ENCODE results near the gene DCAKD.
A peak's percentile ranks its signal among the peaks of the same experiment; 100 is the strongest.
"Not testable (repeated sequence)": the region's sequence is repeated elsewhere in the genome, so short reads cannot be mapped to it uniquely, and the experiment has no call there.

Gene DCAKD

GRCh38 chr17:45063198-45063597, 11.8 kb upstream of the DCAKD start:
- DNase-seq: no peak

GRCh38 chr17:45061606-45062205, 10.3 kb upstream of the DCAKD start:
- no peak for DNase-seq

GRCh38 chr17:45060797-45061605, 9.6 kb upstream of the DCAKD start, which contains the start of gene NMT1:
TSS of gene NMT1 (plus strand) at chr17:45061317. CDS start at chr17:45061330, 13 bp downstream.
- DNase-seq: peak; percentile 96

GRCh38 chr17:45060382-45060796, 9.0 kb upstream of the DCAKD start:
- DNase-seq: no peak

GRCh38 chr17:45052052-45052772, 780 bp upstream of the DCAKD start:
- peak; percentile 57 for DNase-seq

GRCh38 chr17:45051720-45052051, 254 bp upstream of the DCAKD start:
- not testable (repeated sequence) for DNase-seq

- peak; percentile 65 for DNase-seq
These were observed 862 bp downstream of the DCAKD start for GRCh38 chr17:45050481-45051059.

- DNase-seq: no peak
These were observed 2.5 kb downstream of the DCAKD start for GRCh38 chr17:45048795-45049563.

- DNase-seq: no peak
These were observed 4.8 kb downstream of the DCAKD start for GRCh38 chr17:45046537-45047125.

- DNase-seq: no peak
These were observed 7.5 kb downstream of the DCAKD start for GRCh38 chr17:45043813-45044540.

- no peak for DNase-seq
These were observed 8.9 kb downstream of the DCAKD start for GRCh38 chr17:45042346-45043120.

- no peak for DNase-seq
These were observed 11.0 kb downstream of the DCAKD start for GRCh38 chr17:45040459-45040858.

- no peak for DNase-seq
These were observed 12.5 kb downstream of the DCAKD start for GRCh38 chr17:45038728-45039634.

GRCh38 chr17:45036691-45037090, 14.7 kb downstream of the DCAKD start:
- DNase-seq: no peak

GRCh38 chr17:45035848-45036247, 15.6 kb downstream of the DCAKD start:
- DNase-seq: no peak

GRCh38 chr17:45034599-45034998, 16.8 kb downstream of the DCAKD start:
- DNase-seq: no peak

GRCh38 chr17:45032174-45032541, 19.3 kb downstream of the DCAKD start:
- DNase-seq: no peak

- no peak for DNase-seq
These were observed 19.9 kb downstream of the DCAKD start for GRCh38 chr17:45031231-45032173.

Measured in stimulated activated CD8-positive, alpha-beta memory T cell treated with anti-CD3 and anti-CD28 coated beads, Interleukin-4, amount 100 ng/mL, for 48 hours (primary cell).